OCI-LY3 (cell line): ENCODE data around the gene TTF2.

Experiments
- H2AFZ ChIP-seq: fragments of 200-600, 300-600 bp; shearing (Covaris generic); 2 replicates; pipeline ENCODE4 v1.6.0; 2014; ENCODE audit warnings: antibody characterized with exemption, low read depth, low read length
- H3K27ac ChIP-seq: fragments of 200-600, 300-600 bp; sonication (generic); 2 replicates; pipeline ENCODE4 v1.5.1; 2014; ENCODE audit warnings: mild to moderate bottlenecking, low read length, moderate library complexity, mixed read lengths
- H3K27me3 ChIP-seq: fragments of 200-600, 300-600 bp; sonication (generic); 2 replicates; pipeline ENCODE4 v1.6.1; 2014; ENCODE audit warnings: low read depth, low read length, mixed read lengths
- H3K36me3 ChIP-seq: fragments of 200-600, 300-600 bp; sonication (generic); replicated peaks from 2 replicates; pipeline ENCODE3; 2014; ENCODE audit warnings: low read depth, low read length, mixed read lengths
- H3K4me1 ChIP-seq: fragments of 300-600, 200-600 bp; sonication (generic); 2 replicates; pipeline ENCODE4 v1.6.1; 2014; ENCODE audit warnings: low read length, mixed read lengths
- H3K4me2 ChIP-seq: fragments of 200-600, 300-600 bp; sonication (generic); 2 replicates; pipeline ENCODE4 v1.6.1; 2014; ENCODE audit warnings: low read length, mixed read lengths
- H3K4me3 ChIP-seq: fragments of 300-600, 200-600 bp; sonication (generic); 2 replicates; pipeline ENCODE4 v1.5.1; 2014; ENCODE audit warnings: antibody characterized with exemption, mild to moderate bottlenecking, low read length, moderate library complexity
- H3K79me2 ChIP-seq: fragments of 300-600, 200-600 bp; shearing (Covaris generic); 2 replicates; pipeline ENCODE4 v1.6.1; 2014; ENCODE audit warnings: mild to moderate bottlenecking, low read length, mixed read lengths
- H3K9ac ChIP-seq: fragments of 300-600, 200-600 bp; shearing (Covaris generic); 2 replicates; pipeline ENCODE4 v1.6.0; 2014; ENCODE audit warnings: mild to moderate bottlenecking, low read length, moderate library complexity
- H3K9me3 ChIP-seq: fragments of 200-600, 300-600 bp; shearing (Covaris generic); 2 replicates; pipeline ENCODE4 v1.6.1; 2014; ENCODE audit warnings: low read length, mixed read lengths; ENCODE audit not compliant: insufficient read depth
- H4K20me1 ChIP-seq: fragments of 200-600, 300-600 bp; sonication (generic); 2 replicates; pipeline ENCODE4 v1.6.1; 2016; ENCODE audit warnings: low read length, mixed read lengths; ENCODE audit not compliant: insufficient read depth
- CTCF ChIP-seq: fragments of 200-600, 300-600 bp; sonication (generic); IDR thresholded peaks from 2 replicates; pipeline ENCODE4 v1.5.1; 2014; ENCODE audit warnings: antibody characterized with exemption, low read length, low read depth
- EZH2phosphoT487 ChIP-seq: fragments of 200-600 bp; shearing (Covaris generic); IDR thresholded peaks from 2 replicates; pipeline ENCODE4 v1.6.1; 2018; ENCODE audit warnings: antibody characterized with exemption, mixed run types, low read depth

The TTF2 gene

GRCh38 chr1:117123274-117123673 lies 63.1 kb downstream of the TTF2 start:
- Histone ChIP-seq H3K36me3 (no peaks in the 10 kb centered on the region), H4K20me1 (no peaks in the 10 kb centered on the region), H3K4me3 (no peak overlapping the region), H2AFZ (no peak overlapping the region), H3K4me1 (peaks cover 4% of the 10 kb centered on the region; the same call in 1 of the 2 replicates), H3K4me2 (no peak overlapping the region), H3K79me2 (no peaks in the 10 kb centered on the region), H3K27me3 (peaks cover 20% of the 10 kb centered on the region), H3K9ac (no peak overlapping the region), H3K27ac (no peak overlapping the region), H3K9me3 (no peaks in the 10 kb centered on the region)
- TF ChIP-seq EZH2phosphoT487, result no peak
- TF ChIP-seq CTCF, result no peak

GRCh38 chr1:117124661-117125060 lies 64.5 kb downstream of the TTF2 start:
- Histone ChIP-seq H3K9ac (no peak overlapping the region), H2AFZ (no peak overlapping the region), H4K20me1 (no peaks in the 10 kb centered on the region), H3K9me3 (no peaks in the 10 kb centered on the region), H3K27ac (no peak overlapping the region), H3K4me3 (no peak overlapping the region), H3K4me2 (no peak overlapping the region), H3K79me2 (no peaks in the 10 kb centered on the region), H3K27me3 (peaks cover 20% of the 10 kb centered on the region), H3K36me3 (no peaks in the 10 kb centered on the region), H3K4me1 (peaks cover 6% of the 10 kb centered on the region; the same call in 1 of the 2 replicates)
- TF ChIP-seq CTCF (no peak), EZH2phosphoT487 (no peak)

GRCh38 chr1:117127795-117128194 lies 67.7 kb downstream of the TTF2 start:
- Histone ChIP-seq H2AFZ (no peak overlapping the region), H3K4me2 (no peak overlapping the region), H3K79me2 (no peaks in the 10 kb centered on the region), H4K20me1 (no peaks in the 10 kb centered on the region), H3K9me3 (no peaks in the 10 kb centered on the region), H3K4me1 (0 out of 2 replicates have a peak, but pooled peaks cover 2% of the 10 kb centered on the region), H3K4me3 (no peak overlapping the region), H3K36me3 (no peaks in the 10 kb centered on the region), H3K27ac (no peak overlapping the region), H3K27me3 (peaks cover 20% of the 10 kb centered on the region), H3K9ac (no peak overlapping the region)
- TF ChIP-seq EZH2phosphoT487 (no peak), CTCF (no peak)

GRCh38 chr1:117128323-117129079 lies 68.4 kb downstream of the TTF2 start:
- peak overlapping the region; percentile 42; the same call in 1 of the 2 replicates for H3K4me3 ChIP-seq
- H3K27ac ChIP-seq, result no peak overlapping the region
- TF ChIP-seq CTCF, result peak; percentile 61
- no peak for TF ChIP-seq EZH2phosphoT487
- H4K20me1 ChIP-seq, result no peaks in the 10 kb centered on the region
- H3K36me3 ChIP-seq, result no peaks in the 10 kb centered on the region
- peaks cover 17% of the 10 kb centered on the region for H3K27me3 ChIP-seq
- H3K9me3 ChIP-seq, result no peaks in the 10 kb centered on the region
- H3K4me2 ChIP-seq, result peak overlapping the region; percentile 57
- no peak overlapping the region for H3K9ac ChIP-seq
- no peaks in the 10 kb centered on the region for H3K79me2 ChIP-seq
- H2AFZ ChIP-seq, result peak overlapping the region; percentile 82; the same call in 1 of the 2 replicates
- 0 out of 2 replicates have a peak, but pooled peaks cover 2% of the 10 kb centered on the region for H3K4me1 ChIP-seq
